GM18499 (cell line): ENCODE measurements around the gene XXYLT1.

Experiments used
- ATAC-seq: cut with Tn5 transposase; IDR thresholded peaks from one replicate; pipeline ENCODE4 v1.9.1; 2021; ENCODE audit warnings: moderate number of reproducible peaks; ENCODE audit not compliant: insufficient read depth, unreplicated experiment

XXYLT1 gene

GRCh38 chr3:195071916-195072820 lies 198.8 kb downstream of the XXYLT1 start:
- no peak for ATAC-seq

DNA sequence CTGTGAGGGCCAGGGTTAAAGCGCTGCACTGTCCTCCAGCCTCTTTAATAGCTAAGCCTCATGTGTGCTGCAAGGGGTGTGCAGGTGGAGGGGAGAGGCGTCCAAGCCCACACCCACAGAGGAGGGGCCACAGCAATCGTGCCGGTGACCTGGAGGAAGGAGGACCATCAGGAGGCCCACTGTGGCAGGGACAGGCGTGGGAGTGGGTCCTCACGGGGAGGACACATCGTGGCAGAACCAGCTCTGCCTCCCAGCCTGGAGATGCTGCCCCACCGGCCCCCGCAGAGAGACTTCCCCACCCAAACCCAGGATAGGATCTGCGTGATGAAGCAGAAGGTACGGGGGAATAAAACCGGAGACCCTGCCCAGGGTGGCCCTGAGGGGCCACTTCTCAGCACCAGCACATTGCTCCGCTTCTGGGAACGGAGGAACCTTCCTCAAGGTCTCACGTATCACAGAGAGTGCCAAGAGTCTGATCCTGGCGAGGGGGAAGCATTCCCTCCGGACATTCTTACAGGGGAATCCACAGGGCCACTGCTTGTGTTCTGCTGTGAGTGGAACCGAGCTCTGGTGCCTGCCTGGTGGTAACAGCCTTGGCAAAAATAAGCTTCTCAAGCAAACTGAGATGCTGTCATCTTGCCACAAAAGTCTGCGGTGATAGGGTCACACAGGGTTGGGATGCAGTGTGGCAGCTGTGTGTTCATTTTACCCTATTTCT lies 199.8 kb downstream of the XXYLT1 start:
- ATAC-seq, result no peak

DNA sequence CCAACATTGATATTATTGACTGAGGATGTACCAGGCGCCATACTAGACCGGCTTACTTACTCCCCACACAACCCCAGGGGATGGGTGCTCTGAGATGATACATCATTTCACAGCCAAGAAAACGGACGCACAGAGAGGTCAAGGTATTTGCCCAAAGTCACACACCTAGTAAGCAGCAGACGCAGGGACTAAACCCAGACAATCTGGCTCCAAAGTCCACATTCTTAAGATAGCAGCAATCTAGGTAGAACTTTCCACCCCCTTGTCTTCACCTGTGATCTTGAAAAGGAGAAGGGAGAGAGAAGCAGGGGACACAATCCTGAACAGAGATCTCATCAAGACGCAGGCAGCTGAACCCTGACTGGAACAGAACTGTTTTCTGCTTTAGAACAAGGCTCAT lies 200.6 kb downstream of the XXYLT1 start:
- ATAC-seq, result no peak

DNA sequence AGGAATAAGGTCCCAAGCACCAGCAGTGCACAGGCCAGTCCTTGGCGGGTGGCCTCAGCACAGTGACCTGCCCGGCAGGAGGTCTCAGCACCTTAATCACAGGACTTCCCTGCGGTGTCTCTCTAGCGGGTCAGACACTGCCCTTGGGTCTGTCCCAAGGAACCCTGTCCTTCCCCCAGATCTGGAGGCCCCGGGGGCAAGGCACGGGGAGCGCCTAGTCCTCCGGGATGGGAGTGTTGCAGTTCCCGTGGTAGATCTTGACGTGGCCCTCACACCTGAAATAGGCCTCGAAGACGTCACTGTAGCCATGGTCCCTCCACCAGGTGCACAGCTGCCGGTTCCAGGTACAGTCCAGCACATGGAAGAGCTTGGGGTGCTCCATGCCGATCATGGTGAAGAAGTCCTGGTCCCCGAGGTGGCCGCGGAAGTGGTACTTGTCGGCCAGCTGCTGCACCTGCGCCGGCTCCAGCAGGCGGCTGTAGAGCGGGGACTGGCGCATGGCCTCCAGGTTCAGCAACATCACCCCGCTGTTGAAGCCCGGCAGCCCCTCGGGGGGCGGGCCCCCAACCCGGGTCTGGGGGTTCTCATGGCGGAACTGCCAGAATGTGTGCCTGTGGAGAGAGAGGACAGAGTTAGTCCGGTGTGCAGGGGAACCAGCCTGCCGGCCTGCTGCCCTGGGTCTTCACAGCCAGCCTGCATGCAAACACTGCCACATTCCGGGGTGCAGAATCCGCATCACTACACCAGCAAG lies 201.3 kb downstream of the XXYLT1 start:
- no peak for ATAC-seq

DNA sequence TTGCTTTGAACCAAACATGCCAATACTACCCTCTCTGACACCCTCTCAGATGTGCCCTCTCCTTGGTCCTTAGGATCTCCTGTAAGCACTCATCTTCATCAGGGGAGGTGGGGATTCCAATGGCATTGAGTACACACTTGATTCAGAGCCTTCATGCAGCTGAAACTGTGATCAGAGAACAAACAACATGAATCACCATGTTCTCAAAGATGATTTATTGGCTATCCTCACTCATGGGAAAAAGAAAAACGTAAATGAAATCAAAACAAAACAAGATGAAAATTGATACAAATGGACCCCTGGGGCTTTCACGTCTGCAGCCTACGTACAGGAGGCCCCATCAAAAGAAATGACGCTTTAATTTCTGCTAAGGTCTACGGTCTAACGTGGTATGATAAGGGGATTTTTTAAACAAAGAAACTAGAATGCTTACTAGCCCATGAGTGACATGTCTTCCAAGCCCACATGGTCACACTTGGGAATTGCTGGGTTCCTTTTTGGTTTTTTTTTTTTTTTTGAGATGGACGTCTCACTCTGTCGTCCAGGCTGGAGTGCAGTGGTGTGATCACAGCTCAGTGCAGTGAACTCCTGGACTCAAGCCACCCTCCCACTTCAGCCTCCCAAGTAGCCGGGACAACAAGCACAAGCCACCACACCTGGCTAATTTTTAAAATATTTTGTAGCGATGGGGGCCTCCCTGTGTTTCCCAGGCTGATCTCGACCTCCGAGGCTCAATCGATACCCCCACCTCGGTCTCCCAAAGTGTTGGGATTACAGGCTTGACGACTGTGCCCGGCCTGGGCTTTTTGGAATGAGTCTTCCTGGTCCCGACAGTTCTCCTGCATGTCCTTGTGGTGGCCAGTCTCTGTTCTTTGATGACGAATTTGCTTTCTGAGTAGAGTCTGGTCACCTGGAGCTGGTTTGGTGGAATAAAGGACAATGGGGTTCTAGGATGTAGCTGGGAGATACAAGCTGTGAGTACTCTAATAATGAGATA lies 202.6 kb downstream of the XXYLT1 start:
- no peak for ATAC-seq

DNA sequence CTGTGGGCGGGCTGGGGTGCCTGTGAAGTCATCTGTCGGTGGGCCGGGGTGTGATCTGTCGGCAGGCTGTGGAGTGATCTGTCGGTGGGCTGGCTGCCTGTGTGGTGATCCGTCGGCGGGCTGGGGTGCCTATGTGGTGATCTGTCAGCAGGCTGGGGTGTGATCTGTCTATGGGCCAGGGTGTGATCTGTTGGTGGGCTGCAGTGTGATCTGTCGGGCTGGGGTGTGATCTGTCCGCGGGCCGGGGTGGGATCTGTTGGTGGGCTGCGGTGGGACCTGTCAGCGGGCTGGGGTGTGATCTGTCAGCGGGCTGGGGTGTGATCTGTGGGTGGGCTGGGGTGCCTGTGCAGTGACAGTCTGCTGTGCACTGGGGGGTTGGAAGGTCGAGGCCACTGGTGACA lies 204.5 kb downstream of the XXYLT1 start:
- no peak for ATAC-seq

DNA sequence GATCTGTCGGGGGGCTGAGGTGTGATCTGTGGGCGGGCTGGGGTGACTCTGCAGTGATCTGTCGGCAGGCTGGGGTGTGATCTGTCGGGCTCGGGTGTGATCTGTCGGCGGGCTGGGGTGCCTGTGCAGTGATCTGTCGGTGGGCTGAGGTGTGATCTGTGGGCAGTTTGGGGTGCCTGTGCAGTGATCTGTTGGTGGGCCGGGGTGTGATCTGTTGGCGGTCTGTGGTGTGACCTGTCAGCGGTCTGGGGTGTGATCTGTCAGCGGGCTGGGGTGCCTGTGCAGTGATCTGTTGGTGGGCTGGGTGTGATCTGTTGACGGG lies 205.1 kb downstream of the XXYLT1 start:
- no peak for ATAC-seq

- no peak for ATAC-seq
Observed at GRCh38 chr3:195065142-195065863, 205.7 kb downstream of the XXYLT1 start.

- no peak for ATAC-seq
Observed at GRCh38 chr3:195064300-195064931, 206.5 kb downstream of the XXYLT1 start.

GRCh38 chr3:195063581-195064193 lies 207.3 kb downstream of the XXYLT1 start:
- no peak for ATAC-seq

DNA sequence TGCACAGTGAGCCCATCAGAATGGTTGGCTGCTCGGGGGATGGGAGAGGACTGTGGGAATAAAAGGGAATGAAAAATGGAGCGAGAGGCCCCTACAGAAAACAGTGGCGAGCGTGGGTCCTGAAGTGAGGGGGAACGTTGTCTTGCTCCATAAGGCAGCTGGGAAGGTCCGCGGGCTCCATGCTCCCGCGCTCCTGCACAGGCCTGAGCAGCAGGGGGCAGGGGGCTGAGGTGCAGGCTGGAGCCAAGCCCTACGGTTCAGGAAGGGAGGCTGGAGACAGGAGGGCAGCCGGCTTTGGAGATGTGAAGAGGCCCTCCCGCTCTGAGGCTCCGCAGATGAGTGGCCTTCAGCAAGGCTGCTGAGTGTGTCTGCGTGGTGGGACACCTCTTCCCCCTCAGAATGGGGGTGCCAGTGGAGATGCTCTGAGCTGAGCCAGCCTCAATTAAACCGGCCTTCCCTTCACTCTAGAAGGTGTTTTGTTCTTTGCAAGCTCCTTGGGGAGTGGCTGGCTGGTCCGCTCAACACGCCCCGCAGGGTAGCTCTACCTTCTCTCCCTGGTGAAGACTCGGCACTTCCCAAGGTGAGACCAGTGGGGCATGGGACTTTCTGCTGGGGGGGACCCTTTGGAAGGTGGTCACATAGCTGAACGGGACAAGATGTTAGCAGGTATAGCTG lies 208.0 kb downstream of the XXYLT1 start:
- ATAC-seq, result no peak

DNA sequence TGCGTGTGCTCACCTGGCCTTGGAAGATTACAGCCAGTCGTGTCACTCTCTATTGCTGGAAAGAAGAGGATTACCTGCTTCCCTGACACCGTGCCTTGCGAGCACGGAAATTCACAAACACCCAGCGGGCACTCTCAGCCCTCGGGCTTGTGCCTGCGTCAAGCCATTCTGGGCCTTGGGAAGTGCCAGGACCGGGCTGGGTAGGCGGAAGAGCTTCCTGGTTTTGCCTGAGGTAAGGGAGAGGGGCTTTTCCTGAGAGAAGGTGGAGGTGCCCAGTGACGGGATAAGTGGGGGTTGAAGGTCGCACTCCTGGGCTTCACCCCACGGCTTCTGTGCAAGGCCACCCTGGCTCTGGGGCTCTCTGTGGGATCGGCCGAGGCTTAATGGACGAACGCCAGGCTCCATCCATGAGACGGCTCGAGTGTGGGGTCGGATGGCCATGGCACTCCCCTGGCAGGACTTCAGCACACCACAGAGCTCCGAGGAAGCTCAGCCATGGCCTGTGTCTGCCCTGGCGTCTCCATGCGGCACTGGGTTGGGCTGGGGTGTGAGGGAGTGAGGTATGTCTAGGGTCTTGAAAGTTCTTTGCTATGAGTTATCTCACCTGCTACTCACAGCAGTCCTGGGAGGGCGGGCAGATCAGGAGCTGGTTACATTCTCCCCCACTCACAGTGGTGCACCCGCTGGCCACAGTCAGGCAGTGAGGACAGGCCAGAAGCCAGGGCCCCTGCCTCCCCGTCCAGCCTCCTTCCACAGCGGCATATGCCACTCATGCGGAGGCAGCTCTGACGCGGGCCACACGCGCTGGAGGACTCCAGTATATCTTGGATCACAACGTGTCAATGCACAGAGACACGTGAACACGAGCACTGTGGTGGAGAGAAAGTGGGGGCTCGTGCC lies 209.0 kb downstream of the XXYLT1 start:
- ATAC-seq, result no peak

DNA sequence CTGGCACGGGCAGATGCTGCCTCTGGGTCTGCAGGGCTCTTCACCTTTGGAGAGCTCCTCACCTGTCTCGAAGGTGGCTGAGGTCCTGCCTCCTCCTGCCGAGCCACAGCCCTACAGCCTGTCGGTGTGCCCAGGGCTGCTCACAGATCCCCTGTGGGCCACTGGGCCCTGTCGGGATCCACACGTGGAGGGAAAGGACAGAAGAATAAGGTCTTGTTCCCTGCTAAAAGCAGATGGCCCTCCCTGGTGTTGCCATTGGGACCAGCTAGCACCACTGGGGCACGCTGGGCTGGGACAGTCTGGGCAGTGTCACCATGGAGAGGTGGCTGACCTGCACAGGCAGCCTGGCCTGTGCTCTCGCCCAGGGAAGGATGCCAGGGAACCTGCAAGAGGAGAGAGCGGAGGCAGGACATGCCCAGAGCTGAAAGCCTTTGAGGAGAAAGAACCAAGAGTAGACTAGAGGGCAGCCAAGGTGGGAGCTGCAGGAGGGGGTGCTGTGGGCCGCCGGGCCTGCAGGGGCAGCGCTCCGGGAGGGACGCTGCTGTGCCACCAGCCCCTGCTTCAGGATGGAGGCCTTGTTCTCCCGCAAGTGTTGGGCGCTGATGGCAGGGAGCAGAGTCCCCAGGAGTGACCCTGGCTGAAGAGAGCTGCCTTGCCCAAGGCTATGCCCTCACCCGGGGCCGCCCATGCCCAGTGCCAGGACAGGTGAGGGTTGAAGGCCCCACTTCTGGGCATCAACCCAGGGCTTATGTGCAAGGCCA lies 210.2 kb downstream of the XXYLT1 start:
- no peak for ATAC-seq

- ATAC-seq, result no peak
Observed at GRCh38 chr3:195060217-195060481, 210.8 kb downstream of the XXYLT1 start.

DNA sequence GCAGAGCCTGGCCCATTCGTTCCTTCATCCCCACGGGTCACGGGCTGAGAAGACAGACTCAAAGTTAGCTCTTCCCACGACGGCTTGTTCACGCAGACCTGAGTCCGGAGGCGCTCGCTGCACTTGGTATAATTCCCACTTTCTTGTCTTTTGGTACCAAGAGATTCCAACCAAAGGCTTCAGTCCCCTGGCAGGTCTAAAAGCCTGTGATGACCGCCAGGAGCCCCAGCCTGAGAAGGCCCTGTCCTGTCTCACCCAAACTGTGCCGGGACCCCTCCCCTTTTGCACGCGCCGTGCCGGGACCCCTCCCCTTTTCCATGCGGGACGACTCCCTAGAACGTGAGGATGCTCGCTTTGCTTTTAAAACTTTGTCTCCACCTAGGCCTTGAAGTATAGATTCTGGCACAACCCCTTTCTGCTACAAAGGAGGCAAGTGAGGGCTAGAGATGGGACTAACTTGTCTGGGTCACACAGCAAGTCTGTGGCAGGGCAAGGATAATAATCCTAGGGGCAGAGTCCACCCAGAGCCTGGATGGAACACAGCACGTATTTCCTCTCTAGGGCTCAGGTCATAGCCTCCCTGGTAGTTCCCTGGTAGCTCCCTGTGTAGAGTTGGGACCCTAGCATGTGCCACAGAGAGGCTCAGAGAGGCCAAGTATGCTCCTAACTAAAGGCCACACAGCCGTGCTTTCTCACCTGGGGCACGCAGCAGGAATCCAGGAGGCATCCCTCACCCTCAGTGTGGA lies 211.3 kb downstream of the XXYLT1 start:
- ATAC-seq, result no peak

DNA sequence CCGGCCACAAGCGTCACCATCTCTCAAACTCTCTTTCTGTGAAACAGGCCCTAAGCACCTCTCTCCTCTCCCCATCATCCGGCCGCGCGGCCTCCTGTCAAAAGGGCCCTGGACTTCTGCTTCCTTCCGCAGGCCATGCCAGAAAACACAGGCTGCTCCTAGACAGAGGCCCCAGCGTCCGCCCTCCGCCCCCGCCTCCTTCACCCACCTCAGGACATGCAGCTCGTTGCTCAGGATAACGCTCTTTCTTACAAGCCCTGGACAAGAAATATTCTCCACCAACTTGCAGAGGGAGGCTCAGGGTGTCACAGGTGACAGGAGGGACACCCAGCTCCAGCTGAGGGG lies 212.0 kb downstream of the XXYLT1 start:
- ATAC-seq, result no peak
